ENCODE data around the gene SPEG. TPM values are rescaled to one million over a fixed set of nuclear protein-coding genes. Genes with fewer than 3 reads are reported as not detected.

The SPEG gene
- total RNA-seq, 1 experiment from 2014 or later = 55.3 TPM

- ChIA-PET CTCF (interaction anchor here (0.9 to 35.9 kb wide), 6 partner anchors 10 to 36 kb away, joined by 3 to 2316 read pairs (median 10); partner anchors contain the start of genes ASIC4, CHPF, GMPPA and TMEM198), POLR2A (interaction anchor here (0.6 to 1.0 kb wide), 2 partner anchors 23 to 1026 kb away, joined by 3 to 7 read pairs; no protein-coding TSS in a partner anchor)
- DNase-seq (ENCODE audit: low spot score) (no peak), ATAC-seq (no peak)
- no peaks in the 10 kb centered on the region for H3K9me3 Mint-ChIP-seq
- peaks cover 37% of the 10 kb centered on the region for H3K27me3 Mint-ChIP-seq (ENCODE audit: low read depth)
- H3K36me3 Mint-ChIP-seq = no peaks in the 10 kb centered on the region
- H3K27ac Mint-ChIP-seq = no peak overlapping the region
- peaks cover 39% of the 10 kb centered on the region for H3K4me1 Mint-ChIP-seq
- no peak overlapping the region for H3K4me3 Mint-ChIP-seq
- TF ChIP-seq GTF2I (CRISPR knock-in tag; conservative IDR thresholded peaks at IDR 0.05) (no peak), PRRX2 (CRISPR knock-in tag; IDR thresholded peaks at IDR 0.05) (no peak), TCF7 (CRISPR knock-in tag; IDR thresholded peaks at IDR 0.05; ENCODE audit: low read depth) (no peak), ZNF396 (CRISPR knock-in tag; IDR thresholded peaks at IDR 0.05; ENCODE audit: borderline replicate concordance) (no peak), OVOL2 (CRISPR knock-in tag; IDR thresholded peaks at IDR 0.05; ENCODE audit: borderline replicate concordance) (no peak), ZNF512 (CRISPR knock-in tag; IDR thresholded peaks at IDR 0.05; ENCODE audit: borderline replicate concordance) (no peak), E2F1 (CRISPR knock-in tag; IDR thresholded peaks at IDR 0.05) (no peak), NFATC4 (CRISPR knock-in tag; IDR thresholded peaks at IDR 0.05) (no peak), SP1 (CRISPR knock-in tag; conservative IDR thresholded peaks at IDR 0.05) (no peak), ZBTB21 (CRISPR knock-in tag; IDR thresholded peaks at IDR 0.05; ENCODE audit: borderline replicate concordance) (no peak), ZNF317 (CRISPR knock-in tag; IDR thresholded peaks at IDR 0.05; ENCODE audit: borderline replicate concordance, low read depth) (no peak)
- TF ChIP-seq, protein P1, sequence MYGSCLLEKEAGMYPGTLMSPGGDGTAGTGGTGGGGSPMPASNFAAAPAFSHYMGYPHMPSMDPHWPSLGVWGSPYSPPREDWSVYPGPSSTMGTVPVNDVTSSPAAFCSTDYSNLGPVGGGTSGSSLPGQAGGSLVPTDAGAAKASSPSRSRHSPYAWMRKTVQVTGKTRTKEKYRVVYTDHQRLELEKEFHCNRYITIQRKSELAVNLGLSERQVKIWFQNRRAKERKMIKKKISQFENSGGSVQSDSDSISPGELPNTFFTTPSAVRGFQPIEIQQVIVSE (CRISPR knock-in tag; IDR thresholded peaks at IDR 0.05; ENCODE audit: borderline replicate concordance) = no peak
- TF ChIP-seq, protein P2, sequence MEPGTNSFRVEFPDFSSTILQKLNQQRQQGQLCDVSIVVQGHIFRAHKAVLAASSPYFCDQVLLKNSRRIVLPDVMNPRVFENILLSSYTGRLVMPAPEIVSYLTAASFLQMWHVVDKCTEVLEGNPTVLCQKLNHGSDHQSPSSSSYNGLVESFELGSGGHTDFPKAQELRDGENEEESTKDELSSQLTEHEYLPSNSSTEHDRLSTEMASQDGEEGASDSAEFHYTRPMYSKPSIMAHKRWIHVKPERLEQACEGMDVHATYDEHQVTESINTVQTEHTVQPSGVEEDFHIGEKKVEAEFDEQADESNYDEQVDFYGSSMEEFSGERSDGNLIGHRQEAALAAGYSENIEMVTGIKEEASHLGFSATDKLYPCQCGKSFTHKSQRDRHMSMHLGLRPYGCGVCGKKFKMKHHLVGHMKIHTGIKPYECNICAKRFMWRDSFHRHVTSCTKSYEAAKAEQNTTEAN (CRISPR knock-in tag; IDR thresholded peaks at IDR 0.05) = no peak
- TF ChIP-seq, protein P3, sequence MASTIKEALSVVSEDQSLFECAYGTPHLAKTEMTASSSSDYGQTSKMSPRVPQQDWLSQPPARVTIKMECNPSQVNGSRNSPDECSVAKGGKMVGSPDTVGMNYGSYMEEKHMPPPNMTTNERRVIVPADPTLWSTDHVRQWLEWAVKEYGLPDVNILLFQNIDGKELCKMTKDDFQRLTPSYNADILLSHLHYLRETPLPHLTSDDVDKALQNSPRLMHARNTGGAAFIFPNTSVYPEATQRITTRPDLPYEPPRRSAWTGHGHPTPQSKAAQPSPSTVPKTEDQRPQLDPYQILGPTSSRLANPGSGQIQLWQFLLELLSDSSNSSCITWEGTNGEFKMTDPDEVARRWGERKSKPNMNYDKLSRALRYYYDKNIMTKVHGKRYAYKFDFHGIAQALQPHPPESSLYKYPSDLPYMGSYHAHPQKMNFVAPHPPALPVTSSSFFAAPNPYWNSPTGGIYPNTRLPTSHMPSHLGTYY (CRISPR knock-in tag; IDR thresholded peaks at IDR 0.05) = no peak
Observed at GRCh38 chr2:219488844-219489194, 54.2 kb downstream of the SPEG start.

DNA sequence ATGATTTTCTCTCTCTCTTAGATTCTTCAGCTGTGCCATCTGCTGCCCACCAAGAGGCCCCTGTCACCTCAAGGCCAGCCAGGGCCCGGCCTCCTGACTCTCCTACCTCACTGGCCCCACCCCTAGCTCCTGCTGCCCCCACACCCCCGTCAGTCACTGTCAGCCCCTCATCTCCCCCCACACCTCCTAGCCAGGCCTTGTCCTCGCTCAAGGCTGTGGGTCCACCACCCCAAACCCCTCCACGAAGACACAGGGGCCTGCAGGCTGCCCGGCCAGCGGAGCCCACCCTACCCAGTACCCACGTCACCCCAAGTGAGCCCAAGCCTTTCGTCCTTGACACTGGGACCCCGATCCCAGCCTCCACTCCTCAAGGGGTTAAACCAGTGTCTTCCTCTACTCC is 54.7 kb downstream of the SPEG start:
- Mint-ChIP-seq H3K9me3 (no peaks in the 10 kb centered on the region), H3K36me3 (no peaks in the 10 kb centered on the region), H3K4me1 (peaks cover 37% of the 10 kb centered on the region), H3K4me3 (no peak overlapping the region), H3K27me3 (ENCODE audit: low read depth) (peaks cover 36% of the 10 kb centered on the region), H3K27ac (no peak overlapping the region)
- ATAC-seq (no peak), DNase-seq (ENCODE audit: low spot score) (no peak)
- ChIA-PET CTCF (interaction anchor here (0.9 to 35.9 kb wide), 6 partner anchors 10 to 86 kb away, joined by 3 to 2316 read pairs (median 10); partner anchors contain the start of genes ASIC4, CHPF, GMPPA and TMEM198), POLR2A (no interaction called here)
- TF ChIP-seq MLX (CRISPR knock-in tag; IDR thresholded peaks at IDR 0.05) = no peak
- no peak for TF ChIP-seq TEAD1 (CRISPR knock-in tag; IDR thresholded peaks at IDR 0.05)
- TF ChIP-seq ETV6 (CRISPR knock-in tag; IDR thresholded peaks at IDR 0.05) = no peak
- TF ChIP-seq ZNF281 (CRISPR knock-in tag; IDR thresholded peaks at IDR 0.05) = no peak
- TF ChIP-seq ZNF317 (CRISPR knock-in tag; IDR thresholded peaks at IDR 0.05; ENCODE audit: borderline replicate concordance, low read depth) = no peak
- TF ChIP-seq ZSCAN18 (CRISPR knock-in tag; IDR thresholded peaks at IDR 0.05) = no peak
- TF ChIP-seq NR2C2 (CRISPR knock-in tag; IDR thresholded peaks at IDR 0.05) = no peak
- TF ChIP-seq JAZF1 (CRISPR knock-in tag; IDR thresholded peaks at IDR 0.05) = no peak
- TF ChIP-seq, protein P4, sequence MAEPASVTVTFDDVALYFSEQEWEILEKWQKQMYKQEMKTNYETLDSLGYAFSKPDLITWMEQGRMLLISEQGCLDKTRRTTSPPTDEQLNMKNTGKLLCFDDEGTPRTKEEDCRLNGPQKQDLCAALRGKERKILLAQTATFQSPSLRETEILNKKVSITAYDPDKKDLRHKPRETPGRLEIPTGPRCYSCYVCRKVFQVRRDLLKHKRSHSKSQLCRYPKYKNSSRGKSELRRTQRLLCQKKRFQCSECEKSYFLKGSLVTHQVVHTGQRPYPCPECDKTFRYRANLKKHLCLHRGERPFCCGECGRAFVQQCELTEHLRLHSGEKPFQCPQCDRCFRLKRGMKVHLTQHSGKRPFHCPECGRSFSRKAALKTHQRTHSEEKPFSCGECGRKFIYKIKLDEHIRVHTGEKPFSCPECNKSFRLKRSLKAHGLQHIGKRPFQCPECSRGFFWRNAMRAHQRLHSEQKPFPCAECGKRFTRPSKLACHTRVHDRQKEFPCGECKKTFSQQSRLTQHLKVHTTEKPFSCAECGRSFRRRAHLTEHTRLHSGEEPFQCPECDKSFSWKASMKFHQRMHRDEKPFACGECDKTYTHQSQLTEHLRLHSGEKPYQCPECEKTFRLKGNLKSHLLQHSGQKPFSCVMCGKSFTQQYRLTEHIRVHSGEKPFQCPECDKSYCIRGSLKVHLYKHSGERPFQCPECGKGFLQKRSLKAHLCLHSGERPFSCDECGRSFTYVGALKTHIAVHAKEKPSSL (CRISPR knock-in tag; conservative IDR thresholded peaks at IDR 0.05) = no peak
